Measurements from ENCODE around the gene RND3. TPM values are rescaled to one million over a fixed set of nuclear protein-coding genes. Genes with fewer than 3 reads are reported as not detected.

The RND3 gene, protein sequence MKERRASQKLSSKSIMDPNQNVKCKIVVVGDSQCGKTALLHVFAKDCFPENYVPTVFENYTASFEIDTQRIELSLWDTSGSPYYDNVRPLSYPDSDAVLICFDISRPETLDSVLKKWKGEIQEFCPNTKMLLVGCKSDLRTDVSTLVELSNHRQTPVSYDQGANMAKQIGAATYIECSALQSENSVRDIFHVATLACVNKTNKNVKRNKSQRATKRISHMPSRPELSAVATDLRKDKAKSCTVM
- 96.0 and 133 TPM in 2 replicates for total RNA-seq (2014; rRNA removed)
- polyA plus RNA-seq (2012), result 39.0 TPM

DNA sequence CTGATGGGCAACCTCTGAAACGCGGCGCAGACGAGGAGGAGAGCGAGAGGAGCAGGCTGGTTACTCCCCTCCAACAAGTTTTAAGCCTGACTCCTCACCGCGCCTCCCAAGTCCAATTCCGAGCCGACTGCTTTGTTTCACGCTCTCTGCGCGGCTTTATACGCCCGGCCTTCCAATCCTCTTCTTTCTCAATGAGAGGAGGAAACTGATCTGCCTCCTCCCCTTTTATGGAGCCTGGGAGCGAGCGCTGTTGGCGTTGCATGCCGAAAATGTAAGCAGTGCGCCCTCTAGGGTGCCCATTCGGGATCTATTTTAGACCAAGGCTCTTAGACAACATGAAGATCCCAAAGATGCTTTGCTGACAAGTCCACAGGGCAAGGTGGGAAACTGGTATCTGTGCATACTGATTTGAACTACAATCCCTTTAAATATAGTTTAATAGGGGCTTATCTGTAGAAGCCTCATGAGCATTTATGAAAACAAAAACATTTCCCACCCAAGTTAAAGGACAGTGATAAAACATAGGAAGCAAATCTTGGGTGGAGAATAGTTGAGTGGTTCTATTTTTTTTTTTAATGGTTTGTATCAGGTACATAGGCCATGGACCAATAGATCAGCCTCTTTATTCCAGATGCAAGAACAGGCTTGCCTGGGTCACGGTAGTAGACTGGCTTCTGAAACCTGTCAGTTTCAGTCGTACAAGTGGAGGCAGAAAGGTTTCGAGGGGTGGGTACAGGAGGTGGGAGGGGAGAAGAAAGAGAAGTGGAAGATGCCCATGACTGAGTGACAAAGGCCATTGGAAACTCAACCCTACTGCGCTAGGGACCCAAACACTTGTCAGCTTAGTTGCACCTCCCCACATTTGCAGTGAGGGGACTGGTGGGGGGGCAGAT, at the start of gene RND3:
Gene RND3, minus strand, starts transcription at position 131 of the 893 bp plus-strand sequence. CDS start 250 bp downstream, outside the sequence.
- peak; percentile 99 for DNase-seq (ENCODE audit: low read depth)

DNA sequence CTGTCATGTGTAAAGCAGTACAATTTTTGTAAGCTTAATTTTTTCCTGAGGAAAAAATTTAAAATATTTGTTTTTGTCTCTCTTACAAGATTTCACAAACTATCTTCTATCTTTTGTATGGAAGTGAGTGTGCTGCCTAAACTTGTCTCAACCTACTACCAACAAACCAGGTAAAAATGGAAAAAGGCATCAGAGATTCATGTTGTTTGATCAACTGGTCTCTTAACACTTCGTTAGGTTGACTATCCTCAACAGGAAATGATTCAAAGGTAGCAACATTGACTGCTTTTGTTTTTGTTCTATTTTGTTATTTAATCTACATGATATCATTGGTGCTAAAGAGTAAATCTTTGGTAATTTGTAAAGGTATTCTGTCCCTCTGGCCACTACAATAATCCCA, 47.7 kb upstream of the RND3 start:
- no peak for DNase-seq (ENCODE audit: low read depth)

DNA sequence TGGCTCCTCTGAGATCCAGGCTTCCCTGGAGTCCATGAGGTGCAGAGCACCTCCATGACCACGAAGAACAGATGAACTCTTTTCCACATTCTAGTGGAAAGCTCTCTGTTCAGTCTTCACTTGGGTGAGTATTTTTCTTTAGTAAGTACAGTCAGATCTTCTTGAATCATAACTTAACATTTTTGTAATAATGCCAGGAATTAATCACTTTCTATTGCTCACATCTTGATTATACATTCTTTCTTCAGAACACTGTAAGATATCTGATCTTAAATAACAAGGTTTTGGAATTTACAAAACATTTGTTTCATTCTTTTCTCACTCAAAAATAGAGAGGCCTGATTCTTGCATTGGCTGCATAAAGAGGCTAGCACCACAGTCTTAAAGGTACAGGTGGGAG, 45.4 kb upstream of the RND3 start:
- DNase-seq (ENCODE audit: low read depth), result peak; percentile 64

DNA sequence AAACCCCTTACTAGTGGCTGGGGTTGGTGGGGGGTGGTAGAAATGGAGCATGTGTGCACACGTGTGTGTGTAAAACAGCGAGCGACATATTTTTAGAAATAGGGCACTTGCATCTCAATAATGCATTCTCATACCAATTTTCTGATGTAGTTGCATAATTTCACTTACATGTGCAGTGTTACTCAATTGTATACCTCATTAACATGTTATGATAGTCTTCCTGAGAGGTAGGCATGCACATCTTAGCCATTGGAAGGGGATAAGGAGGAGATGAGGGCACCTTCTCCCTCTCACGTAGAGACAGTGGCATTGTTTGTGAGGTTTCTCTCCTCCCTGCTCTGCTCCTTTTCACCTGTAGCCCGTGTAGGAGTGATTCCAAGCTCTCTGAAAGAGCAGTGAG, 44.6 kb upstream of the RND3 start:
- DNase-seq (ENCODE audit: low read depth), result no peak

DNA sequence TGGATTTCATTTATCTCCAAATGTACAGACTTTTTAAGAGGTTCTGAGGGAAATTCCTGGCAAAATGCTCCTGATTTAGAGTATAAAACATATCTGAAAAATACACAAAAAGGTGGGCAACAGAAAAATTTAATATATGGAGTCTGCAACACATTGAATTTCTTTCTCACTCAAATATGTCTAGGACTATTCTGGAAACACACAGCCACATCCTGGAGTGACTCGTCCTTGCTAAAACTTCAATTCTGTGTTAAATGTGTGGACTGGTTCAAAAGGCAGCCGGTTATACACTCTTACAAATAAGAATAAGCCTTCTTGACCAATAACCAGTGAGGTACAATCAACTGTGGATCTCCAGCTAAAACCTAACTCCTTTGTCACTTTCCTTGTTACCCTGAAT, 44.1 kb upstream of the RND3 start:
- peak; percentile 69 for DNase-seq (ENCODE audit: low read depth)

DNA sequence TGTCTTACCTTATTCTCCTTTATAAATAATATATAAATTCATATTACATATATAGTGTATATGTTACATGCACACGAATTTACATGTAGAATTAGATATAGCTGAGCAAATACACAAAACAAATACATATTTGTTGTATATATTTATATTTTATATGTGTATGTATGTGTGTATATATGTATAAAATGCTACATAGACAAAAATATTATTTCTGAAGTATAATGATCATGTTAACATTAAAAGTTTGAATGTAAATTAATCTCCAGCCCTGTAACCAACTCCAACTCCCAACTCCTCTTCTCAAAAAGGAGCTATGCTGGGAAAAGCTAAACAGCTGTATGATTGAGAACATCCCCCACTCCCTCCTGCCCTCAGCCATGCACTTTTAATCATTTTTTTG, 42.7 kb upstream of the RND3 start:
- no peak for DNase-seq (ENCODE audit: low read depth)

DNA sequence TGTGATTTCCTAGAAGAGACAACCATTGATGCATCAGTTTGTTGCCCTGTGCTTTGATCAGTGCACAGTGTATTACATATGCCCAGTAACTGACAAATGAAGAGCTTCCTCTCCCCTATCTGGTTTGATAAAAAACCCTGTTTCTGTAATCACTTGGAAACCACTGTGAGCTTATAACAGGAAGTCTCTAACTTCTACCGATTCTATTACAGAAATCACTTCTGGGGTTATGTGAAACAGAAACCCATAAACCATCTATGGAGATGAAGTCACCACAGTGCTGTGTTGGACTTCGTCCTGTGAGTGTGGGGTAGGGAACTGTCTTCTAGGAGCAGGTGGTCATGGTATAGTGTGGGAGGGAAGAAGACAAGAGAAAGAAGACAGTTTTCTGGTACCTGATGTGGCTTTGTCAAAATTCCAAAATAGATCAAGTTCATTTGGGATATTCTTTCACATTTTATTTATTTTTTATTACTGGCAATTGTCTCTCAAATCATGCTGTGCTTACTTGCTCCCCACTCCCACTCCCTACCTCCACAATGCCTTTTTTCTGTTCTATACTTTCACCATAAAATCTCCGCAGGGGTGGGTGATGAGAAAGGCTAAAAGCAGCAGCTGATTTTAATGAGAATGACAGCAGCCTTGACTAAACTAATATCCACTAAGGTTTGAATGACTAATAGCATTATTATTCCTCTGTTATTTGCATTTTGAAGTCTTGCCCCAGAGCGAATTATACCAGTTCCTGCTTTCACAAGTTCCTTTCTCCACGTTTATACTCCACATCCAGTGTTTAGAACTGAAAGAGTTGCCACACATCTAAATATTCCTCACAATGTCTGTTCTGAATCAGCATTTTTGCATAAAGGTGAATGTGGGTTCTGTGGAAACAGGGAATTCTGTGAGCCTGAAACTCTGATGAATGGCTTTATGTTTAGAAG, 41.7 kb upstream of the RND3 start:
- peak; percentile 83 for DNase-seq (ENCODE audit: low read depth)

DNA sequence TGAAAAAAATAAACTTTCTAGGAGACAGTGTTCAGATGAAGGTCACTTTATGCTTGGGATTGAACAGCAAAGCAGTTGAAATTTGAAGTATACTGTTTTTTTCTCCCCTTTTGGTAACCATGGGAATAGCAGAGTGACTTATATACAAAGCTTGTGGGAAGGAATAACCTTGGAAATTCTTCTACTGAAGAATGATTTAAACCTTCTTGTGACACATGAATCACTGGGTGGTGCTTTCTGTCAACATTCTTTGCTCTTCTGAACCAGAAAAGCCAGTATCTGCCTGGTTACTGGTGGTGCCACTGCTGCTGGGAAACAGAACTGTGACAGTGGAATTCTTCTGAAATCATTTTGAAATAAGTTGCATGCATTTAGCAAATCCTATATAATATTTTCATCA, 39.4 kb upstream of the RND3 start:
- DNase-seq (ENCODE audit: low read depth), result peak; percentile 97

DNA sequence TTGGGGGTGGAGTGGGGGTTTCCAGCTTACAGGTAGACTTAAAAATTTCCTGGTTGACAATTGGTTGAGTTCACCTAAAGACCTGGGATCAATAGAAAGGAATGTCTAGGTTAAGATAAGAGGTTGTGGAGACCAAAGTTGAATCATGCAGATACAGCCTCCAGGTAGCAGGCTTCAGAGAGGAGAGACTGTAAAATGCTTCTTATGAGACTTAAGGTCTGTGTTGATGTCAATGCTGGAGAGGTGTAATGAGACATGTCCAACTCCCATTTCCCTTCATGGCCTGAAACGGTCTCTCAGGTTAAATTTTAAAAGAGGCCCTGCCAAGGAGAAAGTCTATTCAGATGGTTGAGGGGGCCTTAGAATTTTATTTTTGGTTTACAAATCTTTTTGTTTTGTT, 38.5 kb upstream of the RND3 start:
- DNase-seq (ENCODE audit: low read depth), result no peak

DNA sequence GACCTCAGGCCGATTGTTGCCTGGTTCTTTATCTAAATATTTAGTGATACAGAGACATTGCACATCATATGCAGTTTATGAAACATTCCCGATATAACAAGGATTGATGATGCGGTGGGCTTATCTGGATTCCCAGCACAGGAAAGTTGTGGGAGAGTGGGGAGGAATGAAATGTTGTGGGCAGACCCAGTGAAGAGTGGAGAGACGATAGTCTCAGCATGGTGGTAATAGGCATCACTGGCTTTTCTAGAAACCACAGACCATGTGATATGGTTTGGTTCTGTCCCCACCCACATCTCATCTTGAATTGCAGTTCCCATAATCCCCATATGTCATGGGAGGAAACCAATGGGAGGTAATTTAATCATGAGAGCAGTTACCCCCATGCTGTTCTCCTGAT, 34.8 kb upstream of the RND3 start:
- DNase-seq (ENCODE audit: low read depth), result no peak

DNA sequence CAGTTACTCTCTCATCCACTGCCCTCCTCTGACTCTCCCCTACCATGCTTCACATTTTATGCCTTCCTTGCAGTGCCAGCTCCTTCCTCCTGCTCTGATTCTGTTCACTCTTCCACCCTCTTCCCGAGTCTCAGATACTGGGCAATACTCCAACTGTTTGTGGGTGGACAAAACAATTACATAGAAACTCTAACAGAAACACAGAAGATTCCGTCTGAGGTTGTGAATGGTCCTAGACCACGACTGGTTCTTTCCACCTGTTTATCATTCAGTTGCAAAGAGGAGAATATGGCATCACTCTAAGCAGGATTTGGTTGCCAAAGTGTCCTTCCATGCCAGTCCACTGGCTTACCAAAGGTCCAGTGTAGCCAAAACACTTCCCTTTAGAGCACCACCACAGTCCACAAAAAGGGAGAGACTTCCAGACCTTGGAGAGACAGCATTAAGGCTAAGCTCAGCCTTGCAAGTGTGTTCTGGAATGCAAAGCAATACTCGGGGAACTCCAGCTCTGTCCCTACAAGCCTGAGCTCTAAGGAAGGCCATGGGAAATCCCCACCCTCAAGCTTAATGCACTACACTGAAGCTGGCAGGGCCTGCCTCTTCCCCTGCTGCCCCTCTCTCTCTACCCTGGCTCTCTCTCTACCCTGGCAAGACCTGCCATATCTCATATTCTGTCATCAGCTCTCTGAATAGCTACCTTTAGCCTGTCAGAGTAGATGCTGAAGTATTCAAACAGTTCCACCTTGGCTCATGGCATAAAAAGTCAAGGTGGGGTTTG, 33.6 kb upstream of the RND3 start:
- DNase-seq (ENCODE audit: low read depth), result peak; percentile 91

DNA sequence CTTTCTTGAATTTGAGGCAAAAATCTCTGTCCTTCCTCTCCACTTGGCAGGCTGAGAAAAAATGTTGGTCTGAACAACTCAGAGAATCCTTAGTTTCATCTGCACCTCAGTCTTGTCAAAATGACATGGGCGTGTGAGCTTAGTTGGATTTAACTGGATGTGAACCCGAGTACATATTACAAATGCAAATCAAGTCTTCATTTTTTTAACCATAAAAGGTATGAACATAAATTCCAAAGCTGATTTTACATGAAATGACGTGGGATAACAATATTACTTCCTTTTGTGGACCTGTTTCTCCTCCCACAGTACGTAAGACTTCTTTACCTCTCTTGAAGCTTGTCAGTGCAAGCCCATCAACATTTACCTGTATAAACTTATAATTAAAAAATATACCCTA, 32.6 kb upstream of the RND3 start:
- no peak for DNase-seq (ENCODE audit: low read depth)

DNA sequence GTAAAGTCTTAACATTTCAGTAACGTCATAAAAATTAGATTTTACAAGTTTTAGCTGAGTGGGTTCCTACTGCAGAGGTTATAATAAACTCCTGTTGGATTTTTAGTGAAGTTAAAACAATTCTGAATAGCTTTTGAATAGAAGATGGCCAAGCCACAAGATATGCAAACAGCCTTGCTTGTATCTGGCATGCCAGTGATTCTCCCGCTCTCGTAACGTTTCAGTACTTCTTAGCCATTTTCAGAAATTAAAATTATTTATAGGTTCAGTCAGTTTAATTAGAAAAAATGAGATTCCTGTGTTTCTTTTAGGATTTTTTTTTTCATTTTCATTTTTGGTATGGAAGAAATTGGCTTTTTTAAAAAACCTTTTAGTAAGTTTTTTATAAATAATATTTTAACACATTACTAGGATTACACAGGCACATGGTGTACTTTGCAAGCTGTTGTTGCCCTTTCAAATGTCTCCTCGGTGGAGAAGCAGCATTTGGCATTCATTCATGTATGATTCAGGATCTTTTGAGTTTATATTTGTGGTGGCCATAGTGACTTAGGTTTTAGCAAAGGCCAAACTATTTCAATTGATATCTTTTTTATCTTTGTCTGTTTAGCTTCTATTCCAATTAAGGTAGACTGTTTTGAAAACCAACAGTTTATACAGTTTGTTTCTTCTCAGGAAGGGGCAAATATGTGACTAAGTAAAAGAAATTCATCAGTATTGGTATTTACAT, 30.6 kb upstream of the RND3 start:
- peak; percentile 86 for DNase-seq (ENCODE audit: low read depth)

DNA sequence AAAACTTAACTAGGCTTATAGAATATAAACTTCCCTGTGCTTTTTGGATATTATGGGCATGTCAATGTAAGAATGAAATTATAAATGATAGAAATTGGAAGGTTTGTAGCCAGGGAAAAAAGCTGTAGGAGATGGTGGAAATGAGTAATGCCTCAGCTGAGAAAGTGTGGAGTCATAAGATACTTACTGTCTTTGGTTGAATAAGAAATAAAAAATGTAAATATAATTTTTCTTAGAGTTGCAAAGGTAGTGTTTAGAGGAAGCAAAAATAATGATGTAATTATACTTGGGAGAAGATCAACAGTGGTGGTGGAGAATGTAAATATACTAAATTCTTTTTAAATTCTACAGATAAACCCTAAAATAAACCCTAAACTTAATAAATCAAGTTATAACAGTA, 26.2 kb upstream of the RND3 start:
- DNase-seq (ENCODE audit: low read depth), result peak; percentile 43

DNA sequence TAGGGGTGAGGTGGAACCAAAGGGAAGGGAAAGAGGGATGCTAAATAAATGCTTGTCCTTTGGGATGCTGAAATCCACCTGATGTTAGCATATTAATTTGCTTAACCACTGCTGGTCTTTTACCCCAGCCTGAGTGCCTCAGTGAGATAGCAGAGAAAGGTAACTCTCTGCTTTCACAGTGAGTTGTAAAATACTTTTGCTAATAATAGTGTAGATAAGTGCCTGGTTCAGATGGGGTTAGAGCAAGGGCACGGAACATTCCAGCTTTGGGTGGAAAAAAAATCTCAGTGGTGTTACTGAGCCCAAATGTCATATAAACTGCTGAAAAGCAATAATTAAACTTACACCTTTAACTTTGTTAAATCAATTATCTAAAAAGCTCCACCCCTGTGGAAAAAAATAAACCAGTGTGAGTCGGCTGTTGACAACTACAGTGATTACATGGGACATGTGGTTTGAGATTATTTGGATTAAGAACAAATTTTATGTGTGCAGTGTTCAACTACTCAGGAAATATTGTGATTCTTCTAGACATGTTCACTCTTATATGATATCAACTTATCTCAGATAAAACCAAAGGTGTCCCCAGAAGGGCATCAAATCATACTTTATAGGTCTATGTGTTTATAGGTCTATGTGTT, 21.1 kb upstream of the RND3 start:
- no peak for DNase-seq (ENCODE audit: low read depth)

DNA sequence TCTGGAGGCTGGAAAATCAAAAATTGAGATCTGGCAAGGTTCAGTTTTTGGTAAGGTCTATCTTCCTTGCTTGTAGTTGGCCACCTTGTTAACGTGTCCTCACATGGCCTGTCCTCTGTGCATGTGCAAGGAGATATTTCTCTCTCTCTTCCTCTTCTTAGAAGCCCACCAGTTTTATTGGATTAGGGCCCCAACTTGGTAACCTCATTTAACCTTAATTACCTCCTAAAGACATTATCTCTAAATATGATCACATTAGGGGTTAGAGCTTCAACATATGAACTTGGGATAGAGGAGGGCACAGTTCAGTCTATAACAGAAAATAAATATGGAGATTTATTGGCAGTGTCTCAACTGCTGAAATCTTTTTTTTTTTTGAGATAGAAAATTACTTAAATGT, 19.6 kb upstream of the RND3 start:
- DNase-seq (ENCODE audit: low read depth), result no peak

DNA sequence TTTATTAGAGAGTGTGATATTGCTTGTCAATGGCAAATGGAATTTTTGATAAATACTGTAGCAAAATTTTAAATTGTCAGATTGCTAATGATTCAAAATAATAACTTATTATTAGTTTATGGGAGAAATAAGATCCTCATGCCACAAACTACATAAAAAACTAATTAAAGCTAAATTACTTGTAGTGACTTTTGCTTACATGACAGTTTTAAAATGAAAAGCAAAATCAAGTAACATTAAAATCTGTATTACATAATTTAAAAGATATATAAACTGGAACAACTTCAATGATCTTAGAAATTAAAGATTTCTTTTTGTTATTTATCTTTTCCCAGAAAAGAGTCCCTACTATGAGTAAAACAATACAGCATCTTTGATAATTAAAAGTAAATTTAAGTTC, 17.7 kb upstream of the RND3 start:
- no peak for DNase-seq (ENCODE audit: low read depth)

DNA sequence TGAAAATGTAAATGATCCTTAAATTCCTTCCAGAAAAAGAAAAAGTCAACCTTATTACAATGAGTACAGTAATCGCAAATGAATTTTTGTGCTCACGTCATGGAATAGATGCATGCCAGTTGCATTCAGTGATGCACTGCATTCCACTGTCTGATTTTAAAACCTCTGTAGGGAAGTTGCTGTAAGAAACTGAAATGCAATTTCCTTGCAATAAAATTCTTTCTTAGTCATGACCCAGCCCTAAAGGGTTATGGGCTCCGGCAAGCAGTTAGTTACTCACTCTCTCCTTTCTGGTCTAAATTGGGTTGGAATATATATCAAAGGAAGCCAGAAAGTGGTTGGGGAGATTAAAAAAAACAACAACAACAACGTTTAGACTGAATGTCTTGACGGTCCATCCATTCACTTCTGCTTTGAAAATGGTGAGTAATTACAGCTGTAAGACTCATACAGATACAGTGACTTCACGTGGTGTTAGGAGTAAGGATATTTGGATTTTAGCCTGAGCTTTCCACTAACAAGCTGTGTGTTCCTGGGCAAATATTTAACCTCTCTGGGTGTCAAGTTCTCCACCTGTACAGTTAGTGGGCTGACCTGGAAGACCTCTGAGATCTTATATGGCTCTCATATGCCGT, 8.6 kb upstream of the RND3 start:
- DNase-seq (ENCODE audit: low read depth), result peak; percentile 86

DNA sequence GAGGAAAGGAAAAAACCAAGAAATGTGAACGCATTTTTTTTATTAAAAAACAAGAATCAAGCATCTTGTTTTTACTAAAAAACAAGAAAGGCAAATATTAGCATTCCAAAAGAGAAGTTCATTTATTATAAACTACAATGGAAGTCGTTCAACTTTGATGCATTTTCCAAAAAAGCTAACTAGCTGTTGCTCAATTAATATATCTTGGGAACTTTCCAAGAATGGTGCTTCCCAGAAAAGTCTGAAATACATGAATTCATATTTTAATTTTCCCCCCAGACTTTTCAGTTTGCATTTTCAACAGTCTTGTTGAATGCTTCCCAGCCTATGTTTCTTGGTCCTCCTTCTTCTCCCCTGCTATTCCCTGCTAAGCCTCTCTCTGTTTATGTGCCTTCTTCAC, 7.5 kb upstream of the RND3 start:
- DNase-seq (ENCODE audit: low read depth), result no peak

Measured in LHCN-M2 (cell line).